Measurements from ENCODE around the gene PPM1F. TPM values are rescaled to one million over a fixed set of nuclear protein-coding genes. Genes with fewer than 3 reads are reported as not detected.

Gene PPM1F
- total RNA-seq, 2 donors from 2014 or later, result 37.0 to 45.9 TPM

- Histone ChIP-seq H3K9me3 (no peaks in the 10 kb centered on the region), H3K4me1 (ENCODE audit: control insufficient read depth in 1 of 2, low read depth in 2 of 2) (no peaks in the 10 kb centered on the region), H3K36me3 (no peaks in the 10 kb centered on the region), H3K27ac (no peak overlapping the region), H3K27me3 (replicated peaks; ENCODE audit: insufficient read depth) (no peaks in the 10 kb centered on the region), H3K4me3 (no peak overlapping the region)
- ATAC-seq (ENCODE audit: insufficient number of reproducible peaks, low FRiP score, low read depth), result no peak
- TF ChIP-seq CTCF (IDR thresholded peaks at IDR 0.05), result no peak
- DNase-seq (ENCODE audit: low spot score), result no peak
Observed at GRCh38 chr22:21995660-21996059, 43.0 kb upstream of the PPM1F start.

- Histone ChIP-seq H3K4me3 (no peak overlapping the region), H3K27ac (no peak overlapping the region), H3K36me3 (no peaks in the 10 kb centered on the region), H3K4me1 (ENCODE audit: control insufficient read depth in 1 of 2, low read depth in 2 of 2) (no peaks in the 10 kb centered on the region), H3K9me3 (no peaks in the 10 kb centered on the region), H3K27me3 (replicated peaks; ENCODE audit: insufficient read depth) (no peaks in the 10 kb centered on the region)
- TF ChIP-seq CTCF (IDR thresholded peaks at IDR 0.05), result no peak
- ATAC-seq (ENCODE audit: insufficient number of reproducible peaks, low FRiP score, low read depth) (no peak), DNase-seq (ENCODE audit: low spot score) (no peak)
Observed at GRCh38 chr22:21994881-21995444, 42.3 kb upstream of the PPM1F start.

- Histone ChIP-seq H3K27ac (no peak overlapping the region), H3K4me1 (ENCODE audit: control insufficient read depth in 1 of 2, low read depth in 2 of 2) (no peaks in the 10 kb centered on the region), H3K36me3 (no peaks in the 10 kb centered on the region), H3K4me3 (no peak overlapping the region), H3K9me3 (no peaks in the 10 kb centered on the region), H3K27me3 (replicated peaks; ENCODE audit: insufficient read depth) (no peaks in the 10 kb centered on the region)
- DNase-seq (ENCODE audit: low spot score) (no peak), ATAC-seq (ENCODE audit: insufficient number of reproducible peaks, low FRiP score, low read depth) (no peak)
- no peak for TF ChIP-seq CTCF (IDR thresholded peaks at IDR 0.05)
Observed at GRCh38 chr22:21992593-21993237, 40.1 kb upstream of the PPM1F start.

DNA sequence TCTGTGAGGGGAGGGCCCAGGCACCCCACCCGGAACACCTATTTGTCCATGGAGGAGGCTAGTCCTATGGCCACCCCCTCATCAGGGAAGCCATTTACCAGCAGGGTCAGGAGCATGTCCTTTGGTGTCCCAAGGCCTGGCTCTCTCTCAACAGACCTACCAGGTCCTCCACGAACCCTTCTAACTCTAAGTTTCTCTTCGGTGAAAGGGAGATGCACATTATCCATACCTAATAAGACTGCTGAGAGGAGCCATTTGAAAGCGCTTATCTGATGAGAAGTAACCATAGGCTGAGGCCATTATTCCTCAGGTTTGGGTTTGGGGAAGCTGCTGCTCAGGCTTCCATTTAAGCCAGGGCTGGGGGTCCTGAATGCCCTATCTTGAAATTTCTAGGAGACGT, 39.1 kb upstream of the PPM1F start:
- no peak for TF ChIP-seq CTCF (IDR thresholded peaks at IDR 0.05)
- Histone ChIP-seq H3K9me3 (no peaks in the 10 kb centered on the region), H3K36me3 (no peaks in the 10 kb centered on the region), H3K4me3 (no peak overlapping the region), H3K4me1 (ENCODE audit: control insufficient read depth in 1 of 2, low read depth in 2 of 2) (no peaks in the 10 kb centered on the region), H3K27me3 (replicated peaks; ENCODE audit: insufficient read depth) (no peaks in the 10 kb centered on the region), H3K27ac (no peak overlapping the region)
- DNase-seq (ENCODE audit: low spot score) (no peak), ATAC-seq (ENCODE audit: insufficient number of reproducible peaks, low FRiP score, low read depth) (no peak)

- no peak for DNase-seq (ENCODE audit: low spot score)
- TF ChIP-seq CTCF (IDR thresholded peaks at IDR 0.05), result no peak
- Histone ChIP-seq H3K27ac (no peak overlapping the region), H3K4me3 (no peak overlapping the region), H3K4me1 (ENCODE audit: control insufficient read depth in 1 of 2, low read depth in 2 of 2) (no peaks in the 10 kb centered on the region), H3K27me3 (replicated peaks; ENCODE audit: insufficient read depth) (no peaks in the 10 kb centered on the region), H3K36me3 (no peaks in the 10 kb centered on the region), H3K9me3 (no peaks in the 10 kb centered on the region)
- ATAC-seq (ENCODE audit: insufficient number of reproducible peaks, low FRiP score, low read depth), result no peak
Observed at GRCh38 chr22:21991304-21991596, 38.6 kb upstream of the PPM1F start.
